ENCODE measurements around the gene NFIX.

NFIX gene

DNA sequence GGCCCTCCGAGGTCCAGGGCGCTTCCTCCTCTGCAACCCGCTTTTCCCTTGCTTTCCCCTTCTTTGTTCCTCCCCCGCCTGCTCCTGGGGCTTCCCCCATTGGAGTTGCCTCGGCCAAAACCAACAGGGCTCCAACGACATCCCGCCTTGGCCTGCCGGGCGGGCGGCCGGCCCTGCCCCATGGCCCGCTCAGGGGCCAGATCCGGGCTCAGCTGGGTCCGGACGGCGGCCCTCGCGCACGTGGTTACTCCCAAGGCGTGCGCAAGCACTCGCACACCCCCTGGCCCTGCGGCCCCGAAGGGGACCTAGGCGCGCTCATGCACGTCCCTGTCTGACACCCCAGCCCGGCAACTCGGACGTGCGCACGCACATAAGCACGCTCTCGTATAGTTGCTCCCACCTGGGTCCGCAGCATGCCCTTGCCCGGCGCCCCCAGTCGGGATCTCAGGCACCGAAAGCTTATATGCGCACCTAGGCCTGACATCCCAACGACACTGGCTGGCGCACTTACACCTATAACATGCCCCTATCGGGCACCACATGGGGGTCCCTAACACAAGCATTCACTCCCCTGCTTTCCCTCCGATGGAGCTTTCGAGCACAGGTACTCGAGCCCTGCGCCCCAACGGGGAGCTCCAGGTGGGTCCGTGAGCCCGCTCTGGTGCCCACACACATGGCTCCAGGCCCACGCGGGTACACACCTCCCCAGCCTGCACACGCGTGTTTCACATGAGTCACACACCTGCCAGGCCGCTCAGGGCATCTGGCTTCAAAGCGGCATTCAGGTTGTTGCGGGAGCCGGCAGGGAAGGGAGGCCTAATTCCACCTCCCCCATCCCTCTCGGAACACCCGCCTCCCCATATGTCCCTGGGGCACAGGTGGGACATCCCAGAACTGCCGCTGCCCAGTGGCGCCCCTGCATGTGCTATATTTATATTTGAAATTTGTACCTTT is 15.0 kb downstream of the NFIX start:
- no peak for DNase-seq

DNA sequence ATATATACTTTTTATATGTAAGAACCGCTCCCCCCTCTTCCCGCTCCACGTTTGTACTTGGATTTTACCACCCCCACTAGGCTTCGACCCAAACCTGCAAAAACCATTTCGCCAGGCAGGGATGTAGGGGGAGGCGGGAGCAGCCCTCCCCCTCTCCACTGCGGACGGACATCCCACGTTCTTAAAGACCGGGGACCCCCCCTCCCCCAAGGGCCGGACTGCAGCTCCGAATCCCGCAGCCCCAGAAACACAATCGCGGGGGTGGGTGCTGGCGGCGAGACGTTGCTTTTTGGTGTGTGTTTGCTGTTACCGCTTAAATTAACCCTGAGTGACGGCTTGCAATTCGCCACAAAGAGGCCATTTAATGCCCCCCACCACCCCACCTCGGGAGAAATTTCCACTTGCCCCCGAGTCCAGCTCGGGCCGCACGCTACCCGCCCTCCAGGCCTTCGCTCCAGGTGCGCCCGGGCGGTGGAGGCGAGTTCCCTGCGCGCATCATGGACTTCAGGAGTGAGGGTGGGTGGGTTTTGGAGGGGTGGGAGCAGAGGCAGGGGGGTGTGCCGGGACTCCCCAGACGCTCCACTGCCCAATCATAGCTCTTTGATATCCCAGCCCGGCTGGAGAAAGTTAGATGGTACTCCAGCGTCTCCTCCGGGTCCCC is 15.8 kb downstream of the NFIX start:
- no peak for DNase-seq

DNA sequence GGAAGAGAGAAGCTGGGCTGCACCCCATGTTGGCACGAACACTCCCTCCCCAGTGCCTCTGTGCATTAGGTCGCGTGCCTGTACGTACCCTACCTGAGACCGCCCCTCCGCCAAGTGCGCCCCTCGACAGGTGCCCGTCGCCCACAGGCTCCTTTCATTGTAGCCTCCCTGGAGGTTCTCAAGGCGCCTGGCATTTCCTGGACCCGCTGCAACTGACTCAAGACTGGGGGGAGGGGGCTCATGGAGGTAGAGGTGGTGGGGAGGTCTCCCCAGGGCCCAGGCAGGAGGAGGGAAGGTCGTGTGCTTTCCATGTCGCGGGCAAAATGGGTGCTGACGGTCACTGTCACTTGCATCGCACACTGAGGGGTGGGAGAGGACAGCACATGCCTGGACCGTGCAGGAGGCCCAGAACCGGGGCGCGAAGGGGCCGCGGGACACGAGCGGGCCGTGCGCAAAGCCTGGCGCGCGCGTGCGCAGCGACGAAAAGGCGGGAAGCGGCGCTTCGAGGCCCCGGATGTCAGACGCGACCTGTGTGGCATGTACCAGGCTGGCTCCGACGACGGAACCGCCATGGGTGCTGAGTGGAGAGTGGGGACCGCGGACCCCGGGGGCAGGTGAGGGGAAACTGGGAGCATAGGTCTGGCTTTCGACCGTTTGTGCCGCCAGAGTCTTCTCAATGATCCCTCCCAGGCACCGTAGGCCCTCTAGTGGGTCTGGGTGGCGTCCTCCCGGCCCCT is 16.5 kb downstream of the NFIX start:
- DNase-seq = no peak

DNA sequence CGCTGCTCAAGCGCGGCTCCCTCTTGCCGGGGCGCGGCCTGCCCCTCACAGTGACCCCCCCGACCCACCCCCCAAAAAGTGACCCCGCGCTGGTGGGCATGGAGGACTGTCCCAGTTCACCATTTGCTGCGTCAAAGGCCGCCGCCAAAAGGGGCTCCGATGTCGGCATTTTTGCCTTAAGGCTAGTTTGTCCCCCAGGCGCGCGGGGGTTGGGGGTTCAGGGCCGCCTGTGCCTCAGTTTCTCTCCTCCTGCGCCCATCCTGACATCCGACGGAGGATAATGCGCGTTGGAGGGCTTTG is 17.1 kb downstream of the NFIX start:
- no peak for DNase-seq

DNA sequence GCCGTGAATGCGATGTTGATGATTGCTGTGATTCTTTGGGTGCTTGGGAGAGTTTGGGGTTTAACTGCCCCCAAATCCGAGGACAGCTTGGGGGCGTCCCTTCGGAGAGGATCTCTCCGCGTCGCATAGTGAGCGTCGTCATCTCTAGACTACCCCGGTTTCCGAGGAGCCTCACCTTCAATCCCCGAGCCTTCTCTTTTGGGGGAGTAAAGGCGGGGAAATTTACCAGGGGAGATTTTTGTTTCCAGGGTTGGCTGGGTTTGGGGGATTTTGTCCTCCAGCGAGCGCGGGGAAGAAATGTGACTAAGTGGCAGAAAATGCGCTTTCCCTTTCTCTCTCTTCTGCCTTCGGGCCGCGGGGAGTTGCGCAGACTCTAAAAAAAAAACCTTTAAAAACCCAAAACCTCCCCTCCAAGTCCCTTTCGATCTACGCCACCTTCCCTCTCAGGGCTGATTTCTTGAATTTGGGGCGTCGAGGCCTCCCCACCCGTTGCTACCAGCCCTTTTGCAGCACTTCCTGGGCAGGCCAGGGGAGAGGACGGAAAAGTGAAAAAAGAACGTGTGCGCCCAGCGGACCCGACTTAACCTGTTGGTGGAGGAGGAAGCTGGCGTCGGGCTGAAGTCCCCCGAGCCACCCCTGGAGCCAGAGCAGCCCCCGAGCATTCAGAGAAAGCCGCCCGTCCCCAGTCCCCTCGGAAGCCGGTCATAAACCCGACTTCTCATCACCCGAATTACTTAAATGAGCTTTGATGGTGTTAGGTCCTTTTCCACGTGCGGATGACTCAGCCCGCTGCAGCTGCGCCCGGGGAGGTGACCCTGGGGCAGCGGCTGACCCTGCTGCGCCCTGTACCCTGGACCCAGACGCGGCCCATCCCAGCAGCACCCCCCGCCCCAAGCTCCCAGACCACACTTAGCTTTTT is 17.7 kb downstream of the NFIX start:
- peak; percentile 65 for DNase-seq

DNA sequence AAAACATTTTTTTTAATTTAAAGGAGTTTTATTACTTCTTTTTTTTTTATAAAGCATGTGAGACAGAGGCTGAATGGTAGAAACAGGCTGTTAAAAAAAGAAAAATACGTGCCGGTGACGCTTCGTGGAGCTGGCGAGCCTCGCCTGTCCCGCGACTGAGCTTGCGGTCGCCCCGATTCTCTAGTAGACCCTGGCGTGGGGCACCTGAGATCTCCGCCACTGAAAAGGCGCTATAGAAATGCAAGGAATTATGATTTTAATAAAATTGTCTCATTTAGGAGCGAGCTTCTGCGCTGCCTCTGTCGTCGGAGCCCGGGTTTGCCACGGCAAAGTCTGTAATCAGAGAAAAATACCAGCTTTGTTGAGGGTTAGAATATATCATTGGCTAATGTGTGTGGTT is 18.4 kb downstream of the NFIX start:
- DNase-seq = no peak

DNA sequence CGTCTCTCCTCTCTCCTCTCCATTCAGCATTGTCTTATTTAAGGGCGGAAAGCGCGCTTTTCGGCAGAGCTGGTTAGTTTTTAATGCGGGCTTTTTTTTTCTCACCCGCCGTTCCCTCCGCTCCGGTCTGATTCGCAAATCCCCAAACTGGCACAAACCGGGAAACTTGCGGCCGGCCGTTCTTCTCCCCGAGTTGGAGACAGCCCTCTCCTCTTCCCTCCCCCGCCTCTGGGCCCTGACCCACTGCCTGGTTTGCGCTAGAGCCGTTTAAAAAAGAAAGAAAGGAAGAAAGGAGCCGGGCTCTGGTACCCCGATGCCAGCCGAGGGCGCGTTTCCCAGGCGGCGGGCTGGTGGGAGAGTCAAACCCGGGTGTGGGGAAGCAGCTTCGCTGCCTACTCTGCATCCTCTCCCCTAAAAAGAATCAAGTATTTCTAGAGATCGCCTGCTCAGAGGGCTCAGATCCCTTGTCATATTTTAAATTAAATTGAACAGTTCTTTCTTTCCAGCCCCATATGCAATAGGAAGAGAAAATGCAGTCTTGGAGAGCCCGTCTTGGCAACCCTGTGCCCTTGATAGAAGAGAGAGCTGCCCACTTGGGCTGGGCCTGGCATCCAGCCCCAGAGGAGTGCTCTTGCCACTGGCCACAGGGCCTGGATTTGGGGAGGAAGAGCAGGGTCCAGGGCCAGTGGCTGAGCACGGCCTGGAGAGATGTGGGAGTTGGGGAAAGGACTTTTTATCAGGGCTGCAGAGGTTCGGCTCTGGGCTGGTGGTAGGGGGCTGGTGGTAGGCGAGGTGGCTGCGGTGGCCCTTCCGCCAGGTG is 19.0 kb downstream of the NFIX start:
- DNase-seq = no peak

DNA sequence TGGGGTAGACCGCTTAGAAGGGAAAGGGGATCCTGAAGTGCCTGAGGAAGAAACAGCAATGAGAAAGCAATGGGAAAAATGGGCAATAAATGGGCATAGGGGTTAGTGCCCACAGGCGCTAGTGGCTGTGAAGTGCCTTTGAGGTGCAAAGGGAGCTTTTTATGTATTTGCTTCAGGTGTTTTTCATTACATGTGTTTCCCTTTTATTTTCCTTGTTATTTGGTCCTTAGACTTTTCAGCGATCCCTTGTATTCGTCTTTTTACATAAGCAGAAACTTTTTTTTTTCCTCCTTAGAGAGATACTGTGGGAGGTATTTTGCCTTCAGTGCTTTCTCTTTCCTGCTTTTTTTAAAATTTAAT is 19.6 kb downstream of the NFIX start:
- no peak for DNase-seq

DNA sequence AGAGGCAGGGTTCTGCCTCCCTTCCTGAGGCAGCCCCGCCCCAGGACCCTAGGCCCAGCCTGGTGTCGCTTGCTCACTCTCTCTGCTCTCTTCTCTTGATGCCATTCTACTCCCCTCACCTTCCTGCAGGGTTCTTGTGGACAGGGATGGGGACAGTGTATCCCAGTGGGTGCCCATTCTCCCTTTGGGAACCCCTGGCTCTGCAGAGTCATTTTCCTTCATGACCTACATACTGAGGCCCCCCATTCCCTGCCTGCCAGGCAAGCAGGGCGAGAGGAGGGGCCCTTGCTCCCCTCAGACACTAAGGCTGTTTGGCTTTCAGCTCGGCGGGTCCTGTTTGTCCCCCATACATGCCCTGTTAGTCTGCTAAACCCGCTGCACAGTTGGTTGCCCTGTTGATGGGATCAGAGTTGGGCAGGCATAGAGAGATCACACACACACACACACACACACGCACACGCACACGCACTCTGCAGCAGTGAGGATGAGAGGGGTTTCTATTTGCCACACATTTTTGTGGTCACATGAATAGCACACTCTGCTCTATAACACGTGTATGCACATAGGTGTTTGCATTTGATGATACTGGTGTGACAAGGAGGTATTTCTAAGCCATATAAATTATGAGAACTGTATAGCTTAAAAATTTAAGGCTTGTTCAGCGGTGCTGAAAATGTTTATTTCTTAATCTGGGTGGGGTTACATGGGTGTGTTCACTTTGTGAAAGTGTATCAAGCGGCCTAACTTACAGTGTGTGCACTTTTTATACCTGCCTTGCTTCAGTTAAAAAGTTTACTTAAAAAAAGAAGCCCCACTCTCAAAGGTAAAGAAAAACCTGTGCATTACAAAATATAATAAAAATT is 20.3 kb downstream of the NFIX start:
- DNase-seq = peak; percentile 40

DNA sequence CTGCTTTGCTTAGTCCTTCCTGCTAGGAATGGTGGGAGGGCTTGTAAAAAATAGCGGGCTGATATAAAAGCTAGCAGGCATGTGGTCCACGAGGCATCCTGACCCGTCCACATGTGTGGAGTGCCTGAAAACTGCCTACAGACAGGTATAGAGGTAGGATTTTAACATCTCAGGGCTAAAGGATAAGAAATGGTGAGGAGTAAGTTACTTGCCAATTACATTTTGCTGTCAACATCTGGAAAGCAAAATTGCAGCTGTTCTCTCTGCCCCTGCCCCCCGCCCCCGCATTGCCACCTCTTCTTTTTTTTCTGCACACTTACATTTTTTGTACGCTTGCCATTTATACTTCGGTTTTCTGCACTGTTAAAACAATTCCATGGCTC is 21.0 kb downstream of the NFIX start:
- no peak for DNase-seq

DNA sequence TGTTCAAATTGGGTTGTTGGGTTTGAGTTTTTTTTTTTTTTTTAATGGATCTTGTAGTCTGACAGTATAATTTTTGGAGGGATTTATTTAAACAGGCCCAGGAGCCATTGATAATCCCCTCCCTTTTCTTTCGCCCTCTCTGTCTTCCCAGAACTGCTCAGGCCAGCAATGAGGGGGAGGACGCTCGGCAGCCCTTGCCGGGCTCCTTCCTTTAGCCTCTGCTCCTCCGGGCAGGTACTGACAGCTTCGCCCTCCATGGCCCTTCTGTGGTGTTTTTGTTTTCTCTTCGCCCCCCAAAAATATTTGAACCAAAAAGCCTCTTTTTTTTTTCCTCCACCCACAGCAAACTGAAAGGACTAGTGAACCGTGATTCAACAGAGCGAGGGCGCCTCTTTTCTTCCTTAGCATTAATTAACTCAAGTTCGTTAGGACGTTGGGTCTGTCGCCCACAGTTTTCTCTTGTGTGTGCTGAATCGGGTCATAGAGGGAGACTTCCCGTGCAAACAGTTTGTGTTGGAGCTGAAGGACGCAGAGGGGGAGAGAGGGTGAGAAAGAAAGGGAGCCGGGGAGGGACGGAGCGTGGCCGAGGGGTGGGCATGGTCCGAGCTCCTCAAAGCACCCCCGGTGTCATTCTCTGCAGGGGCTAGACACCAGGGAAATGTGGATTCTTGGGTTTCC is 21.5 kb downstream of the NFIX start:
- DNase-seq = no peak

DNA sequence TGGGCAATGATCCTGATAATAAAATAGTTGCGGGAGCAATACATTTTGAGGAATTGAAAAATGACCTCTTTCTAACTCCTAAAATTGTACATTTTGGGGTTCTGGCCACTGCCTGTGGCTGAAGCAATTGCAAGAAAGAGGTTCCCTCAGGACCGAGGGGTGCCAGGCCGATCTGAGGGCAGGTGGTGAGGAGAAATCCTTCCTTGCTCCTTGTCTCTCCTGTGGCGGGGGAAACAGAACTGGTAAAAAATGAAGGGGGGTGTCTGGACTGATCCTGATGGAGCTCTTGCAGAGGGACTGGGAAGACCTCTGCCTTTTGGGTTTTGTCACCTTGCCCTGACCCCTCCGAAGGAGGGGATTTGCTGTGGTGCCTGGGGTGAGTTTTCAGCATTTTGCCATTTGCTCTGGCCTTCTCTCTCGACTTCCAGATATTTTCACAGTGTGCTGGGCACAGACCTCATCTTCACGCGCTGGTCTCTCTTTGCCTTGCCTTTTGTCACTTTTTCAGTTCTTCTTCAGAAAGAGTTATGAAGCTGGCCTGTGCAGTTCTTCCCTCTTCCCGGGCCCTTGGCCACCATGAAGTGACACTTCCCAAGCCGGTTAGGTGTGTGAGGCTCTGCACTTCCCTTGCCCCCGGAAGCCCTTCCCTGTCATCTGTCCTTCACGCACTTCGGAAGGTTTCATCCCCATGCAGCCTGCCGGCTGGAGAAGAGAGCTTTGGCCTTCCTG is 22.2 kb downstream of the NFIX start:
- DNase-seq = no peak

DNA sequence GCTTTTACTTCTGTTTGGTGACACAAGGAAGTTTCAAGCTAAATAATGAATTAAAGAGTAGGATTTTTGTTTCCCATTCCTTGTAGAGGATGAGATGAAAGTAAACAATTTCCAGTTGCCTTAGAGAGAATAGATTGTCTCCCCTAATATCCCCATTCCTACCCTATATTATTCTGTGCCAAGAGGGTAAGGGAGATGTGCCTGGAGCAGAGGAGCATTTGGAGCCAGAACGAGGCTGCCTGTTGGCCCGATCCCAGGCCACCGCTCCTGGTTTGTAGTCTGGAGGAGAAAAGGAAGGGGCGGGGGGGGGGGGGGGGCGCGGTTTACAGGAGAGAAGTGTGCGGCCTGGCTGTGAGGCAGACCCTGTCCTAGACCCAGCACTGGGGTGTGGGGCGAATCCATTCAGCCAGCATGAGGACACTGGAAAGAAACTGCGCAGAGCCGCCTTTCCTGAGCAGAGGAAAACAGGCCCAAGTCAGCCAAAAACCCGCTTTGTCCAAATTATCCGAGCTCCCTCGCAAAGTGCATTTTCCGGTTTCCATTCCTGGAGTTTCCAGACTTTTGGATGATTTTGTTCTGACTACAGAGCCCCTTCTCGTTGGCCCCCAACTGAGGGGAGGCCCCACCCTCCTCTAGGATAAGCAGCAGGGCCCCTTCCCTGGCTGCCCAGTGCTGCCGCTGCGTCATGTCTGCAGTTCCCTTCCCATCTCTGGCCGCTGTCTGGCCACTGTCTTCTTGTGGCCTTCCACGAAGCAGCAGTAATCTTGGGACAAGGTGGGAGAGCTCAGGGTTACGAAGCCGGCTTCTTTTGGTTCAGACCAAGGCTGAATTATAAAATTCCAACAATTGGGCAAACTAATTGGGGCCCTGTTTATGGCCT is 23.0 kb downstream of the NFIX start:
- no peak for DNase-seq

DNA sequence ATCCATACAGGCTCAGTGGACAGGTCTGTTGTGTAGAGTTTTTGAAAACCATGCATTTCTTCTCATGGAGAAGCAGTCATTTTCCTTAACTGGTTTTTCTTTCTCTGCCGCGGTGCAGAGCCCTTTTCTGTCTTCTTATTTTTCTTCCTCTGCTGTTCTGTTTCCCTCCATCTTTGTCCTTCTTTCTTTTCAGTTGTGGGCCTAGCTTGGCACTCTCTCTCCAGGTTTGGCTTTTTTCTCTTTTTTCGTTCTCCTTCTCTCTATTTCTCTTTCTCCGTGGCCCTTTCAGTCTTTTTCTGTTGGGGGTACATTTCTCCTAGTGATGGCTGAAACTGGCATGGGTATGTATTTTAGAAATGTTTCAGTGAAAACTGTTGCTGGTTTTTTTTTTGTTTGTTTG is 24.1 kb downstream of the NFIX start:
- DNase-seq = no peak

DNA sequence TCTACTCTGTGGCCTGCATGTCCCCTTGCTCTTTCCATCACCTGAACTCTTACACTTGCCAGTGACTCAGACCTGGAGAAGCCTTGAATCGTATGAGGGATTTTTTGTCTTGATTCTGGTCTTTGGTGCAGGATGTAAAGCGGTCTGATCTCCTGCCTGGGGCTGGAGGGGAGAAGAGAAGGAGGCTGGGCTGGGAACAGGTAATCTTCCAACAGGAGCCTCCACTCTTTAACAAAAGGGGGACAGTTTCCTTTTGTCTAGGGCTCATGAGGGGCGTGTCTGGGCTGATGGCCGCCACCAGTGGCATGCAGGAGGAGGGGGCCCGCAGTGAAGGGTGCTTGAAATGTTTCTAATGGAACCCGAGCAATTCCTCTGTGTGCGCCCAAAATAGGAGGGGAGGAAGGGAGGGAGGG is 24.7 kb downstream of the NFIX start:
- no peak for DNase-seq

DNA sequence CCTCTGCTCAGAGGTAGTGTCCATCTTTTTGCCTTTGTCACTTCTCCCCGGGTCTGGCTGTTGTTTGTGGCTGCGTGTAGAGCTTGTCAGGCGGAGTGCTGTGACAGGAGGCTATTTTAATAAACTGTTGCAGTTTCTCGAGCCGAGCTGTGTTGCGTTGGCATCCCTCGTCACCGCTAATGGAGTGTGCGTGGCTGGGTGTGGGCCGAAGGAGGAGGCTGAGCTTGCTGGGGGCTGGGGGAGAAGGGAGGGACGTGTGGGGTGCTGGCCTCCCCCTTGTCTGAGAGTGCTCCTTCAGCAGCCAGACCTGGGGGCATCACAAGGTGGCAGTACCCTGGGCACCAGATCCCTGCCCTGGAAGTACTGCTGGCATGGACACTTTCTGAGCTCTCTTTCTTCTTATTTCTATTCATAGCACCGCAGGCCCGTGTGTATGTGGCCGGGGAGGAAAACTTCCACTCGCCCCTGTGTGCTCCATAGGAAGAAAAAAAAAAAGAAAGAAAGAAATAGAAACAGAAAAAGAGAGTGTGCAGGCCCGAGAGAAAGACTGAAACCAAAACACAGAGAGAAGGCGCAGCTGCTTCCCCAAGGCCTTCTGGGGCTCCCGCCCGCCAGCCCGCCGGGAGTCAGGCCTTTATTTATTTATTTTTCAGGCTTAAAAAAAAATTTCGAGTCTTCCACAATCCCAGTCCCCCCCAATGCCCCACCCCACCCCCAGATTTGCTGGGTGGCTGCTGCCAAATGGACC is 27.0 kb downstream of the NFIX start:
- DNase-seq = no peak

DNA sequence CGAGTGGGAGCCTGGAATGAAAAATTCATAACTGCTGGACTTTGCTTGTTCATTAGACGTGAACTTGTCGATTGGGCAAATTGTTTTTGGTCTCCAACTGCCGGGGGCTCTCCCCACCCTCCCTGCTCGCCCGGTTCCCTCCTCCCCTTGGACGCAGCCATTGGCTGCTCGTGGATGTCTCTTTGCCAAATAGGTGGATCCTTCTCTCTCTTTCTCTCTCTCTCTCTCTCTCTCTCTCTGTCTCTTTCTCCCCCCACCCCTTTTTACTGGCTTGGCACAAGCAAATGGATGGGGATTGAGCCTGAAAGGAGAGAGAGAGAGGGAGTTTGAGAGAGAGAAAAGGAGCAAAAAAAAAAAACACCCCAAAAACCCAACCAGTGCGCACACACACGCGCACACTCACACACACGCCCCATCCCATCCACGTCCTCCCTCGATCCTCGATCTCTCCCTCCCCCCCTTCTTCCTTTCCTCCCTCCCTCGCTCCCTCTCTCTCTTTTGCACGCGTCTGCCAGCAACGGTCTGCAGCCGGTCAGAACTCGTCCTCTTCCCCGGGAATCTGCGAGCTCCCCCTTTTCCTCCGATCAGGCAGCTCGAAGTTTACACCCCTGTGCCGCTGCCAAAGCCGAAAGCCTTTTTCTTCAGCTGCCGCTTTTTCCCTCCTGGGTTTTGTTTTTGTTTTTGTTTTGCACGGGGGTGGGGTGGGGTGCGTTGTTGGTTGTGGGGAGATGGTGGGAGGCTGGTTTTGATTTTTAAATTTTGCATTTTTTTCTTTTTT is 27.8 kb downstream of the NFIX start:
- peak; percentile 53 for DNase-seq
